Progenitor cell of endocrine pancreas (in vitro differentiated cells): ENCODE results near the gene TEX11. TPM values are rescaled to one million over a fixed set of nuclear protein-coding genes. Genes with fewer than 3 reads are reported as not detected.
"Not testable (repeated sequence)": the region's sequence is repeated elsewhere in the genome, so short reads cannot be mapped to it uniquely, and the experiment has no call there.

Experiments
- DNase-seq: peaks from one replicate; pipeline ENCODE4 v3.0.0; 2021; ENCODE audit warnings: low spot score; ENCODE audit not compliant: unreplicated experiment
- H3K27ac Mint-ChIP-seq: 2 replicates; pipeline ENCODE4 v1.8.0; 2021; ENCODE audit warnings: mild to moderate bottlenecking, moderate library complexity, mixed read lengths
- H3K27me3 Mint-ChIP-seq: 2 replicates; pipeline ENCODE4 v1.8.0; 2021; ENCODE audit warnings: mixed read lengths
- H3K36me3 Mint-ChIP-seq: 2 replicates; pipeline ENCODE4 v1.8.0; 2022; ENCODE audit warnings: mixed read lengths; ENCODE audit not compliant: insufficient read depth
- H3K4me1 Mint-ChIP-seq: 2 replicates; pipeline ENCODE4 v1.8.0; 2021; ENCODE audit warnings: low read depth, mixed read lengths
- H3K4me3 Mint-ChIP-seq: 2 replicates; pipeline ENCODE4 v1.8.0; 2021; ENCODE audit warnings: low read depth, mild to moderate bottlenecking, moderate library complexity, mixed read lengths
- H3K9me3 Mint-ChIP-seq: 2 replicates; pipeline ENCODE4 v1.8.0; 2021; ENCODE audit warnings: low read depth, mixed read lengths
- CTCF ChIP-seq: fragments of 200-600 bp; sonication (generic); IDR thresholded peaks from one replicate; pipeline ENCODE4 v1.5.0; 2021; ENCODE audit warnings: antibody characterized with exemption, mild to moderate bottlenecking; ENCODE audit not compliant: unreplicated experiment
- total RNA-seq: library from RNA; stranded (reverse); gene quantifications from 2 replicates; pipeline ENCODE4 v1.2.1, GENCODE V29; 2021

TEX11 gene
- total RNA-seq, 1 donor from 2014 or later: 6.5 TPM

DNA sequence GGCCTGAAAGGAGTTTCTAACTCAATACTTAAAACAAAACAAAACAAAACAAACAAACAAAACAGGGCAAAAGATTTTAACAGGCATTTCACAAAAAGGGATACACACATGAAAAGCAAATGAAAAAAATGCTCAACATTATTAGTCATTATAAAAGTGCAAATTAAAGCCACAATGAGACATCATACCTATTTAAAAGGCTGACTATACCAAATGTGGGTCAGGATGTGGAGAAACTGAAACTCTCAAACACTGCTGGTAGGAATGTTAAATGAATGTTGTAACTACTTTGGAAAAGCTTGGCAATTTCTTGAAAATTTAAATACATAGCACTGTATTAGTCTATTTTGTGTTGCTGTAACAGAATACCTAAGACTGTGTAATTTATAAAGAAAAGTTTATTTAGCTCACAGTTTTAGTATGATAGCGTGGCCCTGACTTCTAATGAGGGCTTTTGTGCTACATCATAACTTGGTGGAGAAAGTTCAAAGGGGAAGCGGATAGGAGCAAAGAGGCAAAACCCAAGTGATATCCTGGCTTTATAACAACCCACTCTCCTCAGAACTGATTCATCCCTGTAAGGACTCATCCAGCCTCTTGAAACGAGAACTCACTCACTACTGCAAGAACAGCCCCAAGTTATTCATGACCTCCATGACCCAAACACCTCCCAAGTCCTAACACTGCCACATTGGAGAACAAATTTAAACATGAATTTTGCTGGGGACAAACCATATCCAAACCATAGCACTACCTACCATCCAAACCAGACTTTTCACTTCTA is 214.0 kb downstream of the TEX11 start:
- H3K36me3 Mint-ChIP-seq: no peaks in the 10 kb centered on the region
- DNase-seq: no peak
- no peaks in the 10 kb centered on the region for H3K4me1 Mint-ChIP-seq
- H3K27me3 Mint-ChIP-seq: no peaks in the 10 kb centered on the region
- H3K27ac Mint-ChIP-seq: no peak overlapping the region
- H3K9me3 Mint-ChIP-seq: peaks cover 21% of the 10 kb centered on the region
- no peak overlapping the region for H3K4me3 Mint-ChIP-seq
- TF ChIP-seq CTCF: no peak

DNA sequence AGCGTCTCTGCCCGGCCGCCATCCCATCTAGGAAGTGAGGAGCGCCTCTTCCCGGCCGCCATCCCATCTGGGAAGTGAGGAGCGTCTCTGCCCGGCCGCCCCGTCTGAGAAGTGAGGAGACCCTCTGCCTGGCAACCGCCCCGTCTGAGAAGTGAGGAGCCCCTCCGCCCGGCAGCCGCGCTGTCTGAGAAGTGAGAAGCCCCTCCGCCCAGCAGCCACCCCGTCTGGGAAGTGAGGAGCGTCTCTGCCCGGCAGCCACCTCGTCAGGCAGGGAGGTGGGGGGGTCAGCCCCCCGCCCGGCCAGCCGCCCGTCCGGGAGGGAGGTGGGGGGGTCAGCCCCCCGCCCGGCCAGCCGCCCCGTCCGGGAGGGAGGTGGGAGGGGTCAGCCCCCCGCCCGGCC is 229.1 kb downstream of the TEX11 start:
- H3K36me3 Mint-ChIP-seq: not testable (repeated sequence)

DNA sequence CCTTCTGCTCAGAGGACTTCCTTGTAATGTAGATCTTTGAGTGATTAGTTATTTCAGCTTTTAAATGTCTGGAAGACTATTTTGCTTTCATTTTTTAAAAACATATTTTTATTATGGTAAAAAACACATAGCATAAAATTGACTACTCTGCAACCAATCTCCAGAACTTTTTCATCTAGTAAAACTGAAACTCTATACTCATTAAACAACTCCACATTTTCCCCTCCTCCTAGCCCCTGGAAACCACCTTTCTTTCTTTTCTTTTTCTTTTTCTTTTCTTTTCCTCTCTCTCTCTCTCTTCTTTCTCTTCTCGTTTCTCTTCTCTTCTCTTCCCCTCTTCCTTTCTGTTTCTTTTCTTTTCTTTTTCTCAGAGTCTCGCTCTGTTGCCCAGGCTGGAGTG is 233.2 kb downstream of the TEX11 start:
- no peak for TF ChIP-seq CTCF
- Mint-ChIP-seq H3K4me3 (no peak overlapping the region), H3K36me3 (no peaks in the 10 kb centered on the region), H3K4me1 (no peaks in the 10 kb centered on the region), H3K27me3 (peaks cover 5% of the 10 kb centered on the region), H3K9me3 (peaks cover 16% of the 10 kb centered on the region), H3K27ac (no peak overlapping the region)
- DNase-seq: no peak

More for the DNA sequence above, 229.1 kb downstream of the TEX11 start:
- not testable (repeated sequence) for H3K4me3 Mint-ChIP-seq, H3K4me1 Mint-ChIP-seq, H3K27ac Mint-ChIP-seq, H3K27me3 Mint-ChIP-seq, DNase-seq
- H3K9me3 Mint-ChIP-seq: peaks cover 16% of the 10 kb centered on the region

DNA sequence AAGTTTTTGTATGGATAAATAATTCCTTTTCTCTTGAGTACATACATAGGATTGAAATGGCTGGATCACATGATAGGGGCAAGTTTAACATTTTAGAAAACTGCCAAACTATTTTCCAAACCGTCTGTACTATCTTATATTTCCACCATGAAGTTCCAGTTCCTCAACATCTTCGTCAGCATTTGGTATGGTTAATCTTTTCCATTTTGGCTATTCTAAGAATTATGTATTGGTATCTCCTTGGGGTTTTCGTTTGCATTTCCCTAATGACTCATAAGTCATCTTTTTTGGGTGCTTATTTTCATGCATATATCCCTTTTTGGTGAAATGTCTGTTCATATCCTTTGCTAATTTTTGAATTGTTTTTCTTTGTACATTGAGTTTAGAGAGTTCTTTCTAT is 236.2 kb downstream of the TEX11 start:
- TF ChIP-seq CTCF: no peak
- no peaks in the 10 kb centered on the region for H3K36me3 Mint-ChIP-seq
- H3K9me3 Mint-ChIP-seq: peaks cover 19% of the 10 kb centered on the region
- no peak overlapping the region for H3K27ac Mint-ChIP-seq
- DNase-seq: no peak
- peaks cover 5% of the 10 kb centered on the region for H3K27me3 Mint-ChIP-seq
- H3K4me1 Mint-ChIP-seq: peaks cover 13% of the 10 kb centered on the region
- no peak overlapping the region for H3K4me3 Mint-ChIP-seq

- Mint-ChIP-seq H3K27me3 (peaks cover 6% of the 10 kb centered on the region), H3K27ac (no peak overlapping the region), H3K9me3 (peaks cover 16% of the 10 kb centered on the region), H3K4me3 (no peak overlapping the region), H3K4me1 (peaks cover 13% of the 10 kb centered on the region), H3K36me3 (no peaks in the 10 kb centered on the region)
- TF ChIP-seq CTCF: no peak
- DNase-seq: no peak
Measured at GRCh38 chrX:70669120-70669519, 239.4 kb downstream of the TEX11 start.

GRCh38 chrX:70664726-70665125 is 243.8 kb downstream of the TEX11 start:
- Mint-ChIP-seq H3K4me1 (peaks cover 10% of the 10 kb centered on the region), H3K9me3 (peaks cover 16% of the 10 kb centered on the region), H3K27ac (no peak overlapping the region), H3K36me3 (no peaks in the 10 kb centered on the region), H3K4me3 (no peak overlapping the region), H3K27me3 (peaks cover 3% of the 10 kb centered on the region)
- DNase-seq: no peak
- peak; percentile 54 for TF ChIP-seq CTCF

GRCh38 chrX:70661124-70661523 is 247.4 kb downstream of the TEX11 start:
- H3K4me1 Mint-ChIP-seq, H3K9me3 Mint-ChIP-seq, H3K4me3 Mint-ChIP-seq, H3K27me3 Mint-ChIP-seq, H3K36me3 Mint-ChIP-seq, H3K27ac Mint-ChIP-seq, DNase-seq: not testable (repeated sequence)

- H3K27me3 Mint-ChIP-seq, H3K4me1 Mint-ChIP-seq, H3K4me3 Mint-ChIP-seq, H3K27ac Mint-ChIP-seq, DNase-seq, H3K36me3 Mint-ChIP-seq: not testable (repeated sequence)
- peaks cover 12% of the 10 kb centered on the region for H3K9me3 Mint-ChIP-seq
Measured at GRCh38 chrX:70657546-70657945, 251.0 kb downstream of the TEX11 start.
